GM21528 (cell line): ENCODE results near the gene MYO18B.

Experiments
- ATAC-seq: cut with Tn5 transposase; IDR thresholded peaks from one replicate; pipeline ENCODE4 v1.9.1; 2021; ENCODE audit warnings: mild to moderate bottlenecking, moderate library complexity; ENCODE audit not compliant: unreplicated experiment, low FRiP score

The MYO18B gene

DNA sequence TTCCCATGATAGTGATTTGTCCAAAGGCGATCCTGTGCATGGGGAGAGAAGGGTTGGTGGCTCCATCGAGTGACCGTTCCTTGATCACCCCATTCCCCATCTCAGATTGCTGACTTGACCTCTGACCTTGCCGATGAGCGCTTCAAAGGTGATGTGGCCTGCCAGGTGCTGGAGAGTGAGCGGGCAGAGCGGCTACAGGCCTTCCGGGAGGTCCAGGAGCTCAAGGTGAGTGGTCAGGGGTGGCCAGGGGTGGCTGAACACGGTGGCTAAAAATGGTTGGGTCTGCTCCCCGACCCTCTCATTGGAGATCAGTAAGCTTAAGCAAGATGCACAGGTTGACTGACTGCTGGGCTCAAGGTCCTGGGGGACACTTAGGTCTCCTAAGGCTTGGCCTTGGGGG is 148.7 kb downstream of the MYO18B start:
- ATAC-seq = no peak

DNA sequence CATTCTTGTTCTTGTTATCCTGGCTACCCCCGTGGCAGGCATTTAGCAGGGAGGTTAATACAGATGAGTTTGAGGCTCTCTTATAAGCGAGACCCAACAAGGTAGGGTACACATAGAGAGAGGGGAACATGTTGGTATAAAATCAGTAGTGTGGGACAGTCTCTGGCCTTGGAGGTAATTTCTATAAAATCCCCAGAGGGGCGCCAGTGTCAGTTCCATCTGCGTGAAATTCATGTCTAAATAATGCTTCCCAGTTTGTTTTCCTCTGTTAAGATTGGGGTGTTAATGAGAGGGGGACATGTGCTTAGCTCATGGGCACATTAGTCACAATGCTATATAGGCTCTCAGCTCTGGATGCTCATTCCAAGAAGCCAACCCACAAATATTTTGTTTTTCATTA is 150.7 kb downstream of the MYO18B start:
- ATAC-seq = no peak

DNA sequence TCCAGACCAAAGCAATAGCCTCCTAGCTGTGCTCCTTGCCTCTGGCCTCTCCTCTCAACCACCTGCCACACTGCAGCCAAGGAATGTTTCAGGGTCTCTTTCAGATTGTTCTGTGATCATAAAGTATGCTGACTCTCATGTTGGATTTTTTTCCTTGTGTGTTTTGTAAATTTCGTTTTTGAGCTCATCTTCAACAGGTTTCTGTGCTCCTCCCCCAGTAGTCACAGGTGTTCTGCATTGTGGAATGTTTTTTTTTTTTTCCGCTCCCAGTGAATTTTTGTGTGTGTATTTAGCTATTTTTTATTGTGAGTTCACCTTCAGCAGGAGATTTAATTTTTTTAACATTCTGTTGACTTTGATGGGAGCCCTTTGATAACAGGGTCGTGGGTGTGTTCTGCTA is 153.7 kb downstream of the MYO18B start:
- no peak for ATAC-seq

DNA sequence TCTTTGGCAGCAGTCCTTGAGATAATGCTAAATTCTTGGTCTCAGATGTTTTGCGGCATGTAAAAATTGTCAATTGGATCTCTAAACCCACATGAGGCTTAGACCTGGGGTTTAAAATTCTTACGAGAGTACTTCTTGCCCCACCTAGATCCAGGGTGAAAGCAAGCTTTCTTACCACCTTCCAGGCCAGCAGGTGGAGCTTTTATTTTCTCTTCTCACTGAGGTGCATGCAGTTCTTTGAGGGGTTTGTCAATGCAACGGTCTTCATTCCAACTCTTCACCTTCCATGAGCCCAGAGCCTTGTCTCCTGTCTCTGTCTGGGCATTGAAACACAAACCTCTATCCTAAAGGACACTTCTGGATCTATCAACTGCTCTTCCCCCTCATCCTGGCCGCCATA is 154.1 kb downstream of the MYO18B start:
- no peak for ATAC-seq

DNA sequence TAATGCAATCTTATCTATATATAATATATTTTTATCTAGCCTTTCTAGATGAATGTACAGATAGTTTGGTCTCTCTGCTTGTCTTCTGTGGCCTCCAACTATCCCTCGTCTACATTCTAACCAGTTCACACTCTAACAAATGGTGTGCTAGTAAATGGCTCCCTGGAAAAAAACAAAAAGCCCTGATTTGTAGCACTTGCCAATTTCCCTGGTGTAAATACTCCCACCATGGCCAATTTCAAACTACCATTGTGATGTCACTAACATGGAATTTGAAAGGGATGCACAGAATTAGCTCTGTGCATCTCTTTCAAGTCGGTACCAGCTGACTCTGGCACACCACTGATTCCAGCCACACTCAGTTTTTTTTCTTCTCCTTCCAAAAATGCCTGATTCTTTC is 154.6 kb downstream of the MYO18B start:
- no peak for ATAC-seq

DNA sequence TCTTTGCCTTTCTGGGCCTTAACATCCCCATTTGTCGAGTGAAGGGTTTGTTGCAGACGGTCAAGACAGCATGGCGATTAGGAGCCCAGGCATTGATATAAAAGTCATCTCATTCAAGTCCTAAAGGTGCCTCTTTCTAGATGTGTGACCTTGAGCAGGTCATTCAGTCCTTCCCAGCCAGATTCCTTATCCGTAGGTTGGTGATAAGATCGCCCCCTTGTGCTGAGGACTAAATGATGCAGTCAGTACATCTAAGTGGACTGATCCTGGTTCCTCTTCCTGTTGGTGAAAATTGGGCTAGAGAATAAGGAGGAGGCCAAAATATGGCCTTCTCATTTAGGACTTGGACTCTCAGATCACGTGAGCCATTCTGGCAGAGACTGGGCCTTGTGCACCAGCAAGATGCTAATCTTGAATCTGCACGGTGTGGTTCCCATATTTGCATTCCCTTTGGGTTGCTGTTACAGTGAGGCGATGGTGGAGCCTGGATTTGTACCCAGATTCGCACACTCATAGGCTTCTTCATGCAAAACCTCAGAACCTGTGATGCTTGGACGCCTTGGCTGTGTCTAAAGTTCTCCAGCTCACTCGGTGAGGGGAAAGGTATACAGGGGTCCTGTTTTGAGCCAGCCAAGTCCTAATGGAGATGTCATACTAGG is 156.8 kb downstream of the MYO18B start:
- no peak for ATAC-seq

DNA sequence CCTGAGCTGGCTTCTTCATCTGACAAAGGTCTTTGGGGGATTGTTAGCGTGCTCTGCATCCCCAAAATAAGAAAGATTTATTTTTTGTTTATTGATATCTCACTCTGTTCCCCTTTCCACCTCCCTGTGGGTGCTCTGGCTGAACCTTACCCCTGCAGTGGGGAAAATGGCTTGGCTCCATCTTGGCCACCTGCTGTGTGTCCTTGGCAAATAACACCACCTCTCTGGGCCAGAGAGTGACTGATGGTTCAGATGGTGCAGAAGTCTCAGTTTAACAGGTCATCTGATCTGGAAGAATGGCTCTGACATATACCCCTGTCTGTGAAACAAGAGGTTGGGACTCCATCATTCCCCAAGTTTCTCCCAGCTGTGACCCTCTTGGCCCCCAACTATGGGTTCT is 157.6 kb downstream of the MYO18B start:
- ATAC-seq = no peak

DNA sequence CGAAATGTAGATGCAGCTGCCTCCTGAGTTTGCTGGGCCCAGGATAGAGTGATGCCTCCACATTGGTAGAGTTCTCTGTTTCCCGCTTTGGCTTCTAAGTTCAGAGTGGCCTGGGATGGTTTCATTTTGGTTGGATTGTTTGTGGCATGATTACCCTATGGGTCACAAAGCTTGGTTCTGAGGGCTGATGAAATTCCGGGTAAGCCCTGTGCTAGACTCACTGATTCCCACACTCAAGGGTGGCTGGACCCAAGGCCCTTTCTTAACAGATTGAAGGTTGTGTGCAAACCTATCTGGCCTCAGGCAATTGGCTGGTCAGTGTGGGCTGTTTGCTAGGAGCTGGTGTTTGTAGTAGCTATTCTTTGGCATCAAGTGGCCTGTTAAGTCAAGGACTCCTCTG is 158.4 kb downstream of the MYO18B start:
- ATAC-seq = no peak

DNA sequence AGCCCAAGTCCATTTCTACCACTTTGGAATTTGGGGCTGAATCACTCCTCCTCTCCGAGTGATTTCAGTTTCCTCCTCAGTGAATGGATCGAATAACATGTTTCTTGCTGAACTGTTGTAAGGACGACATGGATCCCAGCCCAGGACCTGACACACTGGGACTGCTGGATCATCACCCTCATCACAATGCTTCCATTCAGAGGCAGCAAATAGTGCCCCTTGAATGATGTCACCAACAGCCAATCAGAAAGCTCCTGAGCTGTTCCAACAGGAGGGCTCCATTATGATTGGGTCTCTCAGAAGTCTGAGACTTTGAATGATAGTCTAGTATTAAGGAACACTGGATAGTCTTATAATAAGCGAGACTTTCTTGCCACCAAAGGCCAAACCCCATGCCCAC is 158.9 kb downstream of the MYO18B start:
- no peak for ATAC-seq

DNA sequence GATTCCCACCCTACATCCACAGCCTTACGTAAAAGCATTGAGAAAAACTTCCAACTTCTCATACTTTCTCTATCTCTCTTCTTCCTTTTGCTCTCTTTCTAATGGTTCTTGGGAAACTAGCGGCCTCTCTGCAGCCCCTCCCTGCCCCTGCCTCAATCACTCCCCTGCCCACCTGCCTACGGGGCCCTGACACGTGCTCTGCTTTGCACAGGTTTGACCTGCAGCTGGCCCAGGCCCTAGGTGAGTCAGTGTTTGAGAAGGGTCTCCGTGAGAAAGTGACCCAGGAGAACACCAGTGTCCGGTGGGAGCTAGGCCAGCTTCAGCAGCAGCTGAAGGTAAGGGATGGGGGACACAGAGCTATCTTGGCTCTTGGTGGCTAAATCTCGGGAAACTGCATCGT is 160.4 kb downstream of the MYO18B start:
- no peak for ATAC-seq

DNA sequence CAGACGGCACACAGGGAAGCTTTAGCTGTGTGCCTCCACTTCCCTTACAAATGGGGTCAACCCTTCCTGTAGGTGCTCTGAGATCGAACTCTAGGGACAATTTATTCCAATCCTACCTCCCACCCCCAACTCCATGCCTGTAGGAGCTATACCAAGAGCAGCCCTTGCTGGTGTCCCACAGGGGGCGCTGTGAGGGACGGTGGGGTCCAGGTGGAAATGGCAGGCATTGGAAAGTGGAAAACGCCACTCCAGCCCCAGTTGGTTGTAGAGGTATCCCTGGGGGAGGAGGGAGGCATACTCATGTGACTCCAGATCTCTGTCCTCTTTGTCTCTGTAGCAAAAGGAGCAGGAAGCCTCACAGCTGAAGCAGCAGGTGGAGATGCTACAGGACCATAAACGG is 161.3 kb downstream of the MYO18B start:
- no peak for ATAC-seq

DNA sequence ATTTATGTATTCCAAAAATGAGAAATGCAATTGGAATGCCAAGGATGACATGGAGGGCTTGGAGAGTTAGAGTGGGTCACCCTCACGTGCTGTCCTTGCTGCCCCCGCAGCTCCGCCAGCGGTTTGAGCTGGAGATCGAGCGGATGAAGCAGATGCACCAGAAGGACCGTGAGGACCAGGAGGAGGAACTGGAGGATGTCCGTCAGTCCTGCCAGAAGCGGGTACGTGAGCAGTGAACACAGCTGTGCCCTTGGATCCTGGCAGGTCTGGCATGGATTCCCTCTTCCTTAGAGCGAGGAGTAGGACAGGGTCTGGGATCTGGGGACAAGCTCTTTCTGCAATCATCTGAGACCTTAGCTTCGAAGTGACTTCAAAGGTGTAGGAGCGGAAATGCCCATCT is 166.2 kb downstream of the MYO18B start:
- ATAC-seq = no peak

DNA sequence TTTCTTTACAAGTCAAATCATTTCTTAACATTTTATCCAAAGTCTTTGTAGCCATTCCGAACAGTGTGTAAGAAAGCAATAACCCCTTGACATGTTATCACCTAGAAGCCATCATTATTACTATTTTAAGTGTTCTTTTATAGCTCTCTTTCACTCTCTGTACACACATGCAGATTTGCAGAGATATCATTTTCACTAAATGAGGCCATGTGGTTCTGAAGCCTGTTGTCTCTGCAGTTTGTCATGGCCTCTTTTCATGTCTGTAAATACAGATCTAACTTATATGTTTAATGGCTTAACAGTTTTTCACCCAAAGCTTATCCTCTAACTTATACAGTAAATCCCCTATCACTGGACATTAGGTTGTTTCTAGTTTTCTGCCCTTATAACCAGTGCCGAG is 166.8 kb downstream of the MYO18B start:
- no peak for ATAC-seq

DNA sequence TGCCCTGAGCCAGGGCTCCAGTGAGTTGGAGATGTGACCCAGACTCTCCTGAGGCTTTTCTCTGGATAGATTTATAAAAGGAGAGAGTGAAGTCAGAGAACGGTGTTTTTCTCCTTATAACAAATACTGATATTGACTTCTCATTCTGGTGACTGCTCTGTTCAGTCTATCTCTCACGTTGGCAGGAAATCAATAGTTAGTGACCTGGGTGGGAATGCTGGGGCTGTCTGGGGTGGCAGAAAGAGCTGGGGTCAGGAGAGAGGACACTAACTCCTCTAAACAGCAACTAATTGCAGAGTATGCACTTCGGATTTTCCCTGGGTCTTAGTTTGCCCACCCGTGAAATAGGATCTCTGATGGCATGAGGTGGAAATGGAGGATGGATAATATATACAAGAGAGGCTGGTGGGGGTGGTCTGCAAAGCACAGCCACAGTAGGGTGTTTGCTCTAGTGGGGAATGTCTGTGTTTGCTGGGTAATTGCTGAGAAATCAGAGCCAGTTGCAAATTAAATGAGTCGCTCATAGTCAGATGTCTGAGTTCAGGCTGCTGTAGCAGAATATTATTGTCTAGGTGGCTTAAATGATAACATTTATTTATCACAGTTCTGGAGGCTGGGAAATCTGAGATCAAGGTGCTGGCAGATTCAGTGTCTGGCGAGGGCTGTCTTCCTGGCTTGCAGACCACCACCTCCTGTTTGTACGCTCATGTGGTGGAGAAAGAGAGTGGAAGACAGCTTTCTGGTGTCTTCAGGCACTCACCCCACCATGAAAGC is 167.8 kb downstream of the MYO18B start:
- ATAC-seq = no peak

DNA sequence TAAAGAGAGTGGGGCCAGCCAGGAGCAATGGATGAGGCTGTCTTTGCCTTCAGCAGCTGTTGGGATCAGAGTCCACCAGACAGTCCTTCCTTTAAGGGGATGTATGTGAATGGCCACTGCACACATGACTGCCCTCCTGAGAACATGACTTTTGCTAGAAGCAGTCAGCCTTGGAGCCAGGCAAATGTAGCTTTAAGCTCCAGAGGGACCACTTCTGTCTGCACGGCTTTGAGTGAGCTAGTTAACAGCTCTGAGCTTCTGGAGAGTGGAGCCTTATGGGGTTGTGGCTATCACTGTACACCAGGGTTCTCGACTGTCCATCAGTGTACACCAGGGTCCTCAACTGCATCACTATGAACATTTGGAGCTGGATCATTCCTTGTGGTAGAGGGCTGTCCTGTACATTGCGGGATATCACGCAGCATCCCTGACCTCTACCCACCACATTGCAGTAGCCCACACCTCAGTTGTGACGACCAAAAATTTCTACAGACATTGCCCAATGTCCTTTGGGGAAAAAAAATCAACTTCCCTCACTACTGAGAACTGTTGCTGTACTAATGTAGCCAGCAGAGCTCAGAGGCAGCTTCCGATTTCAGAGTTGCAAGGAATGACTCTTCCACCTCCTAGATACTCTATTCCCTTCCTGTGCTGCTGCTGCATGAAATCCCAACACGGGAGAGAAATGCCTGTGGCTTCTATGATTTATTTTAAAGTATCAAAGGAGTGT is 169.4 kb downstream of the MYO18B start:
- no peak for ATAC-seq

DNA sequence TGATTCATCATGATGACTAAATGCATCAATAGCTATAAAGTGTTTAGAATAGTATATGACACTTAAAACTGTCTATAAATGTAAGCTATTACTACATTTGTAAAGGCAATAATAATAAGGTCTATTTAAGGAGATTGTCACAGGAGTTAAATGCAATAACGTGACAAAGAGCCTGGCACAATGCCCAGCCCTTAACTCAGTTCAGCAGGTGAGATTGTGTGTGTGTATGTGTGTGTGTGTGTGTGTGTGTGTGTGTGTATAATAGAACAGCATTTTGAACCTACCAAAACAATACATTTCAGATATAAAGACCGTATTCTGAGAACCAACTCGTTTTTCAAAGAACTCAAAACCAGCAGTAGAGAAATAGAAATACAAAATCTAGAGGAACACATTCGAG is 177.5 kb downstream of the MYO18B start:
- ATAC-seq = no peak

DNA sequence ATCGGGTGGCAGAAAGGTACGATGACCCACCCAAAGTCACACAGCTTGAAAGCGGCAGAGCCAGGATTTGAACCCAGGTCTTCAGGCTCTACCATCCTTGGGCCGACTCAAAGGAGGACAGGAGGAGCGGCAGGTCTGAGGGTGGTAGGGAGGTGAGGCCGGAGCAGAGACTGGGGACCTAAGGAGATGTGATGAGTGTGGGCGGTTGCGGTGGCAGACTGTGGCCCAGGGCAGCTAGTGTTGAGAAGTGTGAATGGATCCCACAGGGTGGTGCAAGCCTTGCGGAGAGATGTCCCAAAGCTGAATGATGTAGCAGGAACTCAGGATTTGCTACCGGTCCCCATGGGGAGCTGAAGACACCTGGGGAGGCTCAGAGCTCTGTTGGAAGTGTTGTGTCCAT is 180.2 kb downstream of the MYO18B start:
- ATAC-seq = no peak

DNA sequence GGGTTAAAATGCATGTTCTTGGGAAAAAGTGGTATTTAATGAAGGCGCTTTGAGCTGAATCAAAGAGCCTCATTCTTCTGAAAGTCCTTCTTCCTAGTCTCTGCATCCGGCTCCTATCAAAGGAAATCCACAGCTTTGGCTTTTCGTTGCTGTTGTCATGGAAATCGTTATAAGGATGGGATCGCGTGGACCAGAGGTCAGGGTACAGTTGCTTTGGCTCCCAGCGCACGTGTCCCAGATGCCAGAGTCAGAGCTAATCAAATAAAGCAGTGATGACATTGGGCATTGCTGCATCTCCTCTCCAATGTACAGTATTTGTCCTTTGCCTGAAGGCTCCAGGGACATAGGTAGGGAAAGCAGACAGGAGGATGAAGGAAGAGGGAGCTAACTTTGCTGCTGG is 181.9 kb downstream of the MYO18B start:
- no peak for ATAC-seq

DNA sequence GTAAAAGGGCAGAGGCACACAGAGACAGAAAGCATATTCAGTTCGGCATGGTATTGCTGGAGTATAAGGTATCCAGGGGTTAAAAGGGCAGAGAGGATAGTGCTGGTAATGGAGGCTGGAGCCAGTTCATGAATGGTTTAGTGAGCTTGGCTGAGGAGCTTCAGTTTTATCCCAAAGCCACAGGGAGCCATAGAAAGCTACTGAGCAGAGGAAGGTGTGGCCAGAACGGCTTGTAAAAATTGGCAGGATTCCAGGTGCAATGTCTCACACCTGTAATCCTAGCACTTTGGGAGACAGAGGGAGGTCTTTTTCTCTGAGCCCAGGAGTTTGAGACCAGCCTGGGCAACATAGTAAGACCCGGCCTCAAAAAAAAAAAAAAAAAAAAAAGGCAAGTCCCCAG is 186.1 kb downstream of the MYO18B start:
- no peak for ATAC-seq

DNA sequence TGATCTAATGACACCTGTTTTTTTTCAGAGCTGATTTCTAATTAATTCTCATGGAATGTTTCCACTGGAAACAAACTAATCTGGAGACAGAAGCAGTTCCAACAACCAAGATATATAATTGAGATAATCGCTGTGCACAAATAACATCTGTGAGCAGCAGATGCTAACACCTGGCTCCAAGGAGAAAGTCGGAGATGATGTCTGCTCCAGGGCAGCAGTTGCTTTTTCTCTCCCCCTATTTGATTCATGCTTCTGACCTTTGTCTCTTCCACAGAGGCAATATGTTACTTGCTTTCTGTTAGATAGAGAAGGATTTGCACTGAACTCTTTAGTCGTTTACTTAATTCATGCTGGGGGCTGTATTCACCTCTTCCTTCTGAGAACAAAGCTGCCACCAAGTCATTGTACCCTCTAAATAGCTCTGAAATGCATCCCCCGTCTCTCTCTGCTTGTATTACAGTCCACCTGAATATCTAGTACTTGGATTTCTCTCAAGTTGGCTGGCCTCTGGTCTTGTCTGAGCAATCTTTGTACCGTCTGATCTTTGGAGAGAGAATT is 187.4 kb downstream of the MYO18B start:
- no peak for ATAC-seq

DNA sequence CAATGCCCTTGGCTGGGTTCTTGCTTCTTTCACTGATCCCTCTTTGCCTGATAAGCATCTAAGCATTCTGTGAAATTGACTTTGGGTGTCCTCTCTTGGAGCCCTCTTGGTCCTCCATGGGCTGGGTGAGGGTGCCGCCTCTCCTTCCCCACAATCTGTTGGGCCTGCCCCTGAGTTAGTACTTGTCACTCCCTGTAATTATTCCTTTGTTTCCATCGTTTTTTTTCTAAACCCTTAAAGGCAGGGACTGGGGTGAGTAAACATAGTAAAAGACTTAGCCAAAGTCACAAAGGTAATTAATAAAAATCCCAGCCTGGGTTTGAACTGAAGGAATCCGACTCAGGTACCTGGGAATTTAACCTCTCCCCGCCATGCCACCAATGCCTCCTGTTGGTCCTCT is 188.1 kb downstream of the MYO18B start:
- no peak for ATAC-seq
